ENCODE results near the gene PCSK1N.

DNA sequence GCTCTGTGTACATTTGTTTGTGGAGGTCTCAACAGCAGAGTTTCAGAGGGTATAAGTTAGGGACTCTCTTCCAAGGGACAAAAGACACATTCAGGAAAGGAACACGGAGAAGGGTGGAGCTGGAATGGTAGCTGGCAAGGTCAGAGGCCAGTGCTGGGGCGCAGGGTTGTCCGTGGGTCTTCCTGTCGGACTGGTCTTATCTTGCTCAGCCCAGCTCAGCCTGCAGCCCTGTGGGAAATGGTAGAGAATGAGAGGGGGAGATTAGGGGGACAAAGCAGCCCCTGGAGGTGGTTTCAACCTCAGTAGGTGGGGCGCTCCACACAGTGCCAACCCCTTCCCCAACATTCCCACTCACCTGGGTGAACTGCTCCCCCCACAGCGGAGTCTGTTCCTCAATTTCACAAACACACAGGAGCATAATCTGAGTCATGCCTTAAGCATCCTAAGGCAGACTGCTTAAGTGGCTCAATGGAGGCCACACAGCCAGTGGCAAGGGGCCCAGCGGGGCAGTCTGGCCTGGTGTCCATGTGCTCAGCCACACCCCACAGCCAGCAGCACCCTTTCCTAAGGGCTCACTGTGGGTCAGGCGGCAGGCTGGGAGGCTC is 40.4 kb downstream of the PCSK1N start:
- no peak for TF ChIP-seq POLR2A (IDR thresholded peaks at IDR 0.05)
- TF ChIP-seq, protein P1, sequence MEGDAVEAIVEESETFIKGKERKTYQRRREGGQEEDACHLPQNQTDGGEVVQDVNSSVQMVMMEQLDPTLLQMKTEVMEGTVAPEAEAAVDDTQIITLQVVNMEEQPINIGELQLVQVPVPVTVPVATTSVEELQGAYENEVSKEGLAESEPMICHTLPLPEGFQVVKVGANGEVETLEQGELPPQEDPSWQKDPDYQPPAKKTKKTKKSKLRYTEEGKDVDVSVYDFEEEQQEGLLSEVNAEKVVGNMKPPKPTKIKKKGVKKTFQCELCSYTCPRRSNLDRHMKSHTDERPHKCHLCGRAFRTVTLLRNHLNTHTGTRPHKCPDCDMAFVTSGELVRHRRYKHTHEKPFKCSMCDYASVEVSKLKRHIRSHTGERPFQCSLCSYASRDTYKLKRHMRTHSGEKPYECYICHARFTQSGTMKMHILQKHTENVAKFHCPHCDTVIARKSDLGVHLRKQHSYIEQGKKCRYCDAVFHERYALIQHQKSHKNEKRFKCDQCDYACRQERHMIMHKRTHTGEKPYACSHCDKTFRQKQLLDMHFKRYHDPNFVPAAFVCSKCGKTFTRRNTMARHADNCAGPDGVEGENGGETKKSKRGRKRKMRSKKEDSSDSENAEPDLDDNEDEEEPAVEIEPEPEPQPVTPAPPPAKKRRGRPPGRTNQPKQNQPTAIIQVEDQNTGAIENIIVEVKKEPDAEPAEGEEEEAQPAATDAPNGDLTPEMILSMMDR (IDR thresholded peaks at IDR 0.05) = no peak

Data from lower leg skin (tissue), 3 donors.